AG10803 (cell line): ENCODE data around the gene KDM3A.
A peak's percentile ranks its signal among the peaks of the same experiment; 100 is the strongest.

Experiments
- DNase-seq: peaks from one replicate; pipeline ENCODE4 v3.0.0; 2010; ENCODE audit warnings: low read depth
- H3K4me3 ChIP-seq: 2 replicates; pipeline ENCODE4 v1.5.1; 2011; ENCODE audit warnings: mild to moderate bottlenecking, low read length, control low read depth
- TF ChIP-seq, protein P1 (sequence below): conservative IDR thresholded peaks from 2 replicates; pipeline ENCODE4 v1.5.1; 2011; ENCODE audit warnings: mild to moderate bottlenecking, low read length, control low read depth, inconsistent platforms

The KDM3A gene

GRCh38 chr2:86518481-86518880 is 77.3 kb downstream of the KDM3A start:
- no peak overlapping the region for H3K4me3 ChIP-seq
- DNase-seq, result peak; percentile 14
- TF ChIP-seq, protein P1, sequence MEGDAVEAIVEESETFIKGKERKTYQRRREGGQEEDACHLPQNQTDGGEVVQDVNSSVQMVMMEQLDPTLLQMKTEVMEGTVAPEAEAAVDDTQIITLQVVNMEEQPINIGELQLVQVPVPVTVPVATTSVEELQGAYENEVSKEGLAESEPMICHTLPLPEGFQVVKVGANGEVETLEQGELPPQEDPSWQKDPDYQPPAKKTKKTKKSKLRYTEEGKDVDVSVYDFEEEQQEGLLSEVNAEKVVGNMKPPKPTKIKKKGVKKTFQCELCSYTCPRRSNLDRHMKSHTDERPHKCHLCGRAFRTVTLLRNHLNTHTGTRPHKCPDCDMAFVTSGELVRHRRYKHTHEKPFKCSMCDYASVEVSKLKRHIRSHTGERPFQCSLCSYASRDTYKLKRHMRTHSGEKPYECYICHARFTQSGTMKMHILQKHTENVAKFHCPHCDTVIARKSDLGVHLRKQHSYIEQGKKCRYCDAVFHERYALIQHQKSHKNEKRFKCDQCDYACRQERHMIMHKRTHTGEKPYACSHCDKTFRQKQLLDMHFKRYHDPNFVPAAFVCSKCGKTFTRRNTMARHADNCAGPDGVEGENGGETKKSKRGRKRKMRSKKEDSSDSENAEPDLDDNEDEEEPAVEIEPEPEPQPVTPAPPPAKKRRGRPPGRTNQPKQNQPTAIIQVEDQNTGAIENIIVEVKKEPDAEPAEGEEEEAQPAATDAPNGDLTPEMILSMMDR, result peak; percentile 25; the same call in 1 of the 2 replicates

- TF ChIP-seq, protein P1, result no peak
- no peak for DNase-seq
- no peak overlapping the region for H3K4me3 ChIP-seq
Observed at GRCh38 chr2:86519349-86519748, 78.2 kb downstream of the KDM3A start.

- TF ChIP-seq, protein P1, result no peak
- no peak for DNase-seq
Observed at GRCh38 chr2:86520153-86520552, 79.0 kb downstream of the KDM3A start.

GRCh38 chr2:86521922-86522321 is 80.8 kb downstream of the KDM3A start:
- H3K4me3 ChIP-seq, result no peak overlapping the region
- DNase-seq, result no peak
- TF ChIP-seq, protein P1, result no peak

More at GRCh38 chr2:86520153-86520552, 79.0 kb downstream of the KDM3A start:
- no peak overlapping the region for H3K4me3 ChIP-seq

- no peak overlapping the region for H3K4me3 ChIP-seq
- TF ChIP-seq, protein P1, result no peak
- DNase-seq, result no peak
Observed at GRCh38 chr2:86522711-86523110, 81.5 kb downstream of the KDM3A start.

- no peak overlapping the region for H3K4me3 ChIP-seq
- TF ChIP-seq, protein P1, result no peak
- no peak for DNase-seq
Observed at GRCh38 chr2:86523491-86523890, 82.3 kb downstream of the KDM3A start.

DNA sequence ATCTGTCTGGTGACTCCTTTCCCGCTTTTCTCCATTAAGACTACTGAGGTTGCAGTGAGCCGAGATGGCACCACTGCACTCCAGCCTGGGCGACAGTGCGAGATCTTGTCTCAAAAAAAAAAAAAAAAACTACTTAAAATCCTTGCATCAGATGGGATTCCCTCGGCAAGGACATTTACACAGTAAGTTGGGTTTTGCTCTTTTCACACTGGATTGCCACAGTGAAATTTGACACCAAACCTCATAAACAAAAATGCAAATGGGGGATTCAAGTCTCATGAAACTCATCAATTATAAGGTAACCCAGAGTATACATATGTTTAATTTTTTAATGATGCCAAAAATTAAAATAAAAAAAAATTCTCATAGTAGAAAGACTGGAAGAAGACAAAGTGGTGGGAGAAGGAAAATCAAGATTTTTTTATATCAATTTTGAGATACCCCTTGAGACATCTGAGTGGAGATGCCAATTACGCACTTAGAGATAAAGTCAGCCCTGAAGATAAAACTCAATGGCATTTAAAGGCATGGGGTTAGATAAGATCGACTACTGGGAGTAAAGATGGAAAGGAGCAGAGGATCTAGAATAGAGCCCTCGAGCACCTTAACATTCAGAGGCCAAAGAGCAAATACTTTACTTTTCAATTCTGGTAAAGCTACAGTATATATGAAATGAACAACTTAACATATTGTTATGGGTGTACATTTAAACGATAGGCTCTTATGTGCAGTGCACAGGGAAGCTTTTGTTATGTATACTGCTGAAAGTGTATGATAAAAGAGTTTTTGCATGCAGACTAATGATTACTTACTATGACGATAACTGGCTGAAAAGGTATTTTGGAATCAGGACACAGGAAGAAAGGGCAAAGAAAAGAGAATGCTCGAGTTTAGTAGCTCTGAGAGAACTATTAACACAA is 84.5 kb downstream of the KDM3A start:
- DNase-seq, result no peak
- TF ChIP-seq, protein P1, result no peak
- H3K4me3 ChIP-seq, result no peak overlapping the region
